Mucosa of descending colon (tissue), 3 donors: ENCODE data around the gene PRRC2C. TPM values are rescaled to one million over a fixed set of nuclear protein-coding genes. Genes with fewer than 3 reads are reported as not detected.
"Not testable (repeated sequence)": the region's sequence is repeated elsewhere in the genome, so short reads cannot be mapped to it uniquely, and the experiment has no call there.

Source experiments
- ATAC-seq: fragments of 200-7000 bp; cut with Tn5 transposase; one replicate; pipeline ENCODE4 v1.9.1; 2020; ENCODE audit warnings: mild to moderate bottlenecking, moderate library complexity
- DNase-seq, 3 donors: peaks; one replicate each; pipeline ENCODE4 v3.0.0-alpha.2; 2020
- H3K36me3 ChIP-seq: fragments of 200-600 bp; one replicate; pipeline ENCODE4 v1.8.0; 2021; ENCODE audit warnings: low read depth, mild to moderate bottlenecking
- H3K4me1 ChIP-seq: fragments of 200-600 bp; one replicate; pipeline ENCODE4 v1.8.0; 2021; ENCODE audit warnings: low read depth, mild to moderate bottlenecking
- H3K4me3 ChIP-seq: fragments of 200-600 bp; one replicate; pipeline ENCODE4 v1.8.0; 2021; ENCODE audit warnings: mild to moderate bottlenecking
- H3K9me3 ChIP-seq: fragments of 200-600 bp; one replicate; pipeline ENCODE4 v1.8.0; 2021; ENCODE audit warnings: mild to moderate bottlenecking
- intact Hi-C, 2 donors: fragments of 100-400 bp; cut with DNase I in 1 of 2; cut with micrococcal nuclease in 1 of 2; formaldehyde crosslinking; loops; one replicate each; pipeline versions ENCODE4 v1.11.0 to v1.11.1; 2022; cut with DNase I, micrococcal nuclease
- total RNA-seq, 3 donors: library from RNA; stranded (reverse); fragmentation: NEBNext Ultra II Directional in 2 of 3; extraction: Animal tissue kit (Norgen Biotek cat#: 25700) in 2 of 3; gene quantifications; one replicate each; pipeline versions ENCODE4 v1.2.1 to v1.2.4, GENCODE V29; 2021 to 2023
- TF ChIP-seq, protein P1 (sequence below): fragments of 200-600 bp; IDR thresholded peaks from one replicate; pipeline ENCODE4 v1.8.0; 2022; ENCODE audit warnings: antibody characterized with exemption, mild to moderate bottlenecking
- donor health status: DM: no; HTN: no; CAD: no; lungs with moderate emphysema.
- donor health status: DM: no; HTN: no; CAD: no.
- donor health status: DM: no; HTN: yes; CAD: no.

The PRRC2C gene
- total RNA-seq, 3 donors from 2014 or later, result 137 to 152 (median 138) TPM

DNA sequence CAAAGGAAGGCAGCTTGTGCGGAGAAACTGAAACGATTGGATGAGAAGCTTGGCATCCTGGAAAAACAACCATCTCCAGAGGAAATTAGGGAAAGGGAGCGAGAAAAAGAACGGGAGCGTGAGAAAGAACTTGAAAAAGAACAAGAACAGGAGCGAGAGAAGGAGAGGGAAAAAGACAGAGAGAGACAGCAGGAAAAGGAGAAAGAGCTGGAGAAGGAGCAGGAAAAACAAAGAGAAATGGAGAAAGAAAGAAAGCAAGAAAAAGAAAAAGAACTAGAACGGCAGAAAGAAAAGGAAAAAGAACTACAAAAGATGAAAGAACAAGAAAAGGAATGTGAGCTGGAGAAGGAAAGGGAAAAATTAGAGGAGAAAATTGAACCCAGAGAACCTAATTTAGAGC, 47.2 kb downstream of the PRRC2C start:
- DNase-seq (no peak), ATAC-seq (no peak)
- Histone ChIP-seq H3K9me3 (no peaks in the 10 kb centered on the region), H3K4me3 (no peak overlapping the region), H3K4me1 (no peaks in the 10 kb centered on the region), H3K36me3 (no peaks in the 10 kb centered on the region)
- intact Hi-C loops, result no loop called here
- TF ChIP-seq, protein P1, sequence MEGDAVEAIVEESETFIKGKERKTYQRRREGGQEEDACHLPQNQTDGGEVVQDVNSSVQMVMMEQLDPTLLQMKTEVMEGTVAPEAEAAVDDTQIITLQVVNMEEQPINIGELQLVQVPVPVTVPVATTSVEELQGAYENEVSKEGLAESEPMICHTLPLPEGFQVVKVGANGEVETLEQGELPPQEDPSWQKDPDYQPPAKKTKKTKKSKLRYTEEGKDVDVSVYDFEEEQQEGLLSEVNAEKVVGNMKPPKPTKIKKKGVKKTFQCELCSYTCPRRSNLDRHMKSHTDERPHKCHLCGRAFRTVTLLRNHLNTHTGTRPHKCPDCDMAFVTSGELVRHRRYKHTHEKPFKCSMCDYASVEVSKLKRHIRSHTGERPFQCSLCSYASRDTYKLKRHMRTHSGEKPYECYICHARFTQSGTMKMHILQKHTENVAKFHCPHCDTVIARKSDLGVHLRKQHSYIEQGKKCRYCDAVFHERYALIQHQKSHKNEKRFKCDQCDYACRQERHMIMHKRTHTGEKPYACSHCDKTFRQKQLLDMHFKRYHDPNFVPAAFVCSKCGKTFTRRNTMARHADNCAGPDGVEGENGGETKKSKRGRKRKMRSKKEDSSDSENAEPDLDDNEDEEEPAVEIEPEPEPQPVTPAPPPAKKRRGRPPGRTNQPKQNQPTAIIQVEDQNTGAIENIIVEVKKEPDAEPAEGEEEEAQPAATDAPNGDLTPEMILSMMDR, result no peak

DNA sequence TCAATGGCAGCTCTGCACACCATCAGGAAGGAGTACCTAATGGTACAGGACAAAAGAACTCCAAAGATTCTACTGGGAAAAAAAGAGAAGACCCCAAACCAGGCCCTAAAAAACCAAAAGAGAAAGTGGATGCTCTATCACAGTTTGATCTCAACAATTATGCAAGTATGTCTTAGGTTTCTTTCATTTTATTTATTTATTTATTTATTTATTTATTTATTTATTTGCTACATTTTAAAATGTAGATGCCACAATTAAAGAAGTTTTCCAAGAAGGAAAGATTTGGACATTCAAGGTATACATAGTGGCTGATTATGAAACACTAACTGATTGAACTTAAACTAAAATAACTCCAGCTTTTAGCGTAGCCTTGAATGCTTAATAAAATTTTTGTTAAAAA, 60.2 kb downstream of the PRRC2C start:
- intact Hi-C loops, result no loop called here
- H3K4me3 ChIP-seq, result no peak overlapping the region
- no peak for ATAC-seq
- TF ChIP-seq, protein P1, result no peak
- DNase-seq, result no peak
- H3K4me1 ChIP-seq, result no peaks in the 10 kb centered on the region
- no peaks in the 10 kb centered on the region for H3K9me3 ChIP-seq
- peaks cover 10% of the 10 kb centered on the region for H3K36me3 ChIP-seq

DNA sequence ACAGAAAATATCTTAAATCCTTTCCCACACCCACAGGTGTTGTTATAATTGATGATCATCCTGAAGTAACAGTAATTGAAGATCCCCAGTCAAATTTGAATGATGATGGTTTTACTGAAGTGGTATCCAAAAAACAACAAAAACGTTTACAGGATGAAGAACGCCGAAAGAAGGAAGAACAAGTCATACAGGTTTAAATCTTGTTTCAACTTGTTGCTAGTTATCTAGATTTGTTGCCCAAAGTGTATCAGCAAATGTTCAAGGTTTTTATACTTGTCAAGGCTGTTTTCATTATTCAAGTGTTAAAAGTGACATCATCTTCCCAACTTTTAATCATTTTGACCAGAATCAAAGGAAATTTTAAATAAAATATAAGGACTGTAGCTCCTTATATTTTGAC, 64.7 kb downstream of the PRRC2C start:
- H3K4me3 ChIP-seq, result no peak overlapping the region
- H3K36me3 ChIP-seq, result peaks cover 7% of the 10 kb centered on the region
- TF ChIP-seq, protein P1, result no peak
- no peaks in the 10 kb centered on the region for H3K4me1 ChIP-seq
- H3K9me3 ChIP-seq, result no peaks in the 10 kb centered on the region
- no peak for ATAC-seq
- no peak for DNase-seq
- intact Hi-C loops, result no loop called here

DNA sequence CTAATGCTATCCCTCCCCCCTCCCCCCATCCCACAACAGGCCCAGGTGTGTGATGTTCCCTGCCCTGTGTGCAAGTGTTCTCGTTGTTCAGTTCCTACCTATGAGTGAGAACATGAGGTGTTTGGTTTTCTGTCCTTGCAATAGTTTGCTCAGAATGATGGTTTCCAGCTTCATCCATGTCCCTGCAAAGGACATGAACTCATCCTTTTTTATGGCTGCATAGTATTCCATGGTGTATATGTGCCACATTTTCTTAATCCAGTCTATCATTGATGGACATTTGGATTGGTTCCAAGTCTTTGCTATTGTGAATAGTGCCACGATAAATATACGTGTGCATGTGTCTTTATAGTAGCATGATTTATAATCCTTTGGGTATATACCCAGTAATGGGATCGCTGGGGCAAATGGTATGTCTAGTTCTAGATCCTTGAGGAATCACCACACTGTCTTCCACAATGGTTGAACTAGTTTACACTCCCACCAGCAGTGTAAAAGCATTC, 65.3 kb downstream of the PRRC2C start:
- H3K4me1 ChIP-seq, H3K9me3 ChIP-seq, intact Hi-C loops, H3K4me3 ChIP-seq, H3K36me3 ChIP-seq, ATAC-seq, DNase-seq: not testable (repeated sequence)

DNA sequence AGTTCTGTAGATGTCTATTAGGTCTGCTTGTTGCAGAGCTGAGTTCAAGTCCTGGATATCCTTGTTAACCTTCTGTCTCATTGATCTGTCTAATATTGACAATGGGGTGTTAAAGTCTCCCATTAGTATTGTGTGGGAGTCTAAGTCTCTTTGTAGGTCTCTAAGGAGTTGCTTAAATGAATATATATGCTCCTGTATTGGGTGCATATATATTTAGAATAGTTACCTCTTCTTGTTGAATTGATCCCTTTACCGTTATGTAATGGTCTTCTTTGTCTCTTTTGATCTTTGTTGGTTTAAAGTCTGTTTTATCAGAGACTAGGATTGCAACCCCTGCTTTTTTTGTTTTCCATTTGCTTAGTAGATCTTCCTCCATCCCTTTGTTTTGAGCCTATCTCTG, 68.6 kb downstream of the PRRC2C start:
- intact Hi-C loops, H3K9me3 ChIP-seq, DNase-seq, ATAC-seq, H3K36me3 ChIP-seq, H3K4me3 ChIP-seq, H3K4me1 ChIP-seq: not testable (repeated sequence)

DNA sequence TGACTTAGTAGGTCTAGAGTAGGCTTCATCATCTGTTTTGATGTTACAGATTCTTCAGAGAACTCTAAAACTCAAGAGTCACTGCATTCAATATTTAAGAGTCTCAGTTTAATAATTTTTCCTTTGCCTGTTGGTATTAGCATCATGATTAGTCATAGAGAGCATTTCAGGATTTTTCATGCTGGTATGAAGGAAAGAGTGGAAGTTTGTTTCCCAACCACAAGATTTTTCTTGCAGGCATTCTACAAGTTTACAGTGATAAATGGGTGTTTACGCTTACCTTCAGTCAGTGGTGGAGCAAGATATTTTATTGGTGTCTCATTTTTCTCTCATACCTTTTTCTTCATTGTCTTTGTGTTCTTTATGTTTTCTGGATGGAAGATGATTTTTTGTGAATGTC, 78.3 kb downstream of the PRRC2C start:
- Histone ChIP-seq H3K9me3 (no peaks in the 10 kb centered on the region), H3K36me3 (no peaks in the 10 kb centered on the region), H3K4me3 (no peak overlapping the region), H3K4me1 (no peaks in the 10 kb centered on the region)
- DNase-seq (no peak), ATAC-seq (no peak)
- TF ChIP-seq, protein P1, result no peak
- intact Hi-C loops, result no loop called here

DNA sequence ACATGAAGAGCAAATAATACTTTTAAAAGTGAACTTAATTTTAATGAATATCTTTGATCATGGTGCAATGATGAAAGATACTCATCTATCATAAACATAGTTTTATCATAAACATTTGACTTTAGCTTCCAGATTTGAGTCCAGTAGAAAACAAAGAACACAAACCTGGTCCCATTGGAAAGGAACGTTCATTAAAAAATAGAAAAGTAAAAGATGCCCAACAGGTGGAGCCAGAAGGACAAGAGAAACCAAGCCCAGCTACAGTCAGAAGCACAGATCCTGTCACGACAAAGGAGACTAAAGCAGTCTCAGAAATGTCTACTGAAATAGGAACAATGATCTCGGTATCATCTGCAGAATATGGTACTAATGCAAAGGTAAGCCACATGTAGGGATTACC, 81.1 kb downstream of the PRRC2C start:
- Histone ChIP-seq H3K4me1 (no peaks in the 10 kb centered on the region), H3K36me3 (no peaks in the 10 kb centered on the region), H3K9me3 (no peaks in the 10 kb centered on the region), H3K4me3 (peak overlapping the region; percentile 7)
- ATAC-seq, result no peak
- intact Hi-C loops, result no loop called here
- DNase-seq, result no peak
- TF ChIP-seq, protein P1, result no peak
